ENCODE results near the gene ETFA.

- TF ChIP-seq CTCF (IDR thresholded peaks at IDR 0.05), result no peak
- TF ChIP-seq POLR2AphosphoS5 (IDR thresholded peaks at IDR 0.05), result no peak
- TF ChIP-seq POLR2A (IDR thresholded peaks at IDR 0.05), result no peak
Measured at GRCh38 chr15:76181705-76182107, 129.6 kb downstream of the ETFA start.
